ENCODE data around the gene YBX3. TPM values are rescaled to one million over a fixed set of nuclear protein-coding genes. Genes with fewer than 3 reads are reported as not detected.

Gene YBX3
- polyA plus RNA-seq, 1 donor from 2014 or later: 3.4 TPM

DNA sequence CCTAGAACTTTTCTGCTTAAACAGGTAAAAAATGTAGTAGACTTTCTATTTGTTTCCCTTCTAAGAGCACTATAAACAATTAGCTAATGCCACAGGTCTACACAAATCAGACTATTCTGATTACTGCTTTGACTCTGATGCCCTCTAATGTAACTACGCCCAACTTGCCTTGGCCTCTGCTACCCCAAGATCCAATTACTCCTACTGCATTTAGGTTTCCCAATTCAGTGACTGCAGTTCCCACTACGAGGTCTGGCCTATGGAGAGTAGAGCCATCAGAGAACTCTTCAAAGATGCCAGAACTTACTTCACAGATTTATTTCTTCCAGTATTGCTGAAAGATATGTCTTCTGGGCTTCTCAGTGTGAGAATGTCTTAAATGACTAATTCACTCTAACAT, 34.0 kb downstream of the YBX3 start:
- no peak for TF ChIP-seq SMC3 (conservative IDR thresholded peaks at IDR 0.05; ENCODE audit: poor library complexity)
- no peak for TF ChIP-seq RAD21 (conservative IDR thresholded peaks at IDR 0.05)
- TF ChIP-seq MXI1 (conservative IDR thresholded peaks at IDR 0.05; ENCODE audit: poor library complexity, severe bottlenecking): no peak
- no peak overlapping the region for H3K4me3 ChIP-seq (ENCODE audit: low read length)
- H2AFZ ChIP-seq (ENCODE audit: low read depth, low read length): no peak overlapping the region
- H3K4me2 ChIP-seq (ENCODE audit: low read length): no peak overlapping the region
- no peaks in the 10 kb centered on the region for H4K20me1 ChIP-seq (ENCODE audit: insufficient read depth)
- no peak overlapping the region for H3K27ac ChIP-seq (ENCODE audit: low read length)
- H3K36me3 ChIP-seq (ENCODE audit: insufficient read depth, low read length): no peaks in the 10 kb centered on the region
- H3K9ac ChIP-seq (ENCODE audit: low read length): no peak overlapping the region
- H3K27me3 ChIP-seq (ENCODE audit: insufficient read depth, low read depth, low read length): no peaks in the 10 kb centered on the region
- no peaks in the 10 kb centered on the region for H3F3A ChIP-seq (ENCODE audit: insufficient read depth, low read length, poor library complexity, severe bottlenecking)
- no peaks in the 10 kb centered on the region for H3K9me2 ChIP-seq (ENCODE audit: insufficient read depth, low read length)
- H3K79me2 ChIP-seq (replicated peaks; ENCODE audit: insufficient read depth, low read length): no peaks in the 10 kb centered on the region
- no peaks in the 10 kb centered on the region for H3K9me3 ChIP-seq (ENCODE audit: low read length)

DNA sequence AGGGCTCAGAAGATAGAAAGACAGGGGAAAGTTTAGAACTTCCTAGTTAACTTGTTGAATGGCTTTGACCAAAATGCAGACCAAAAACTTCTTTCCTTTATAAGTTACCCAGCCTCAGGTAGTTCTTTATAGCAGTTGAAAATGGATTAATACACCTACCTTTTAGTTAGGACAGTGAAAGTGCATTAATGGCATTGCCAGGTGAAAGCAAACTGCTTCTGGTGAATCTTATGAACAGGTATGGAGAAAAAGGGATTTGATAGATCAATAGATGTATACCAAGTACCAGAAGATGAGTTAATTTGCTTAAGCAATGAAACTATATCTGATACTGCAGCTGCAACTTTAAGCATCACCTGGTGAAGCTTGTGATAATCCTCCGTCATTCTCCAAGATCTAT, 35.1 kb downstream of the YBX3 start:
- no peak for TF ChIP-seq POLR2AphosphoS5 (IDR thresholded peaks at IDR 0.05)
- TF ChIP-seq TAF1 (IDR thresholded peaks at IDR 0.05; ENCODE audit: low read depth): no peak
- no peak for TF ChIP-seq EZH2 (IDR thresholded peaks at IDR 0.05; ENCODE audit: borderline replicate concordance, insufficient read depth, low read length, poor library complexity, severe bottlenecking)
- TF ChIP-seq, protein P1, sequence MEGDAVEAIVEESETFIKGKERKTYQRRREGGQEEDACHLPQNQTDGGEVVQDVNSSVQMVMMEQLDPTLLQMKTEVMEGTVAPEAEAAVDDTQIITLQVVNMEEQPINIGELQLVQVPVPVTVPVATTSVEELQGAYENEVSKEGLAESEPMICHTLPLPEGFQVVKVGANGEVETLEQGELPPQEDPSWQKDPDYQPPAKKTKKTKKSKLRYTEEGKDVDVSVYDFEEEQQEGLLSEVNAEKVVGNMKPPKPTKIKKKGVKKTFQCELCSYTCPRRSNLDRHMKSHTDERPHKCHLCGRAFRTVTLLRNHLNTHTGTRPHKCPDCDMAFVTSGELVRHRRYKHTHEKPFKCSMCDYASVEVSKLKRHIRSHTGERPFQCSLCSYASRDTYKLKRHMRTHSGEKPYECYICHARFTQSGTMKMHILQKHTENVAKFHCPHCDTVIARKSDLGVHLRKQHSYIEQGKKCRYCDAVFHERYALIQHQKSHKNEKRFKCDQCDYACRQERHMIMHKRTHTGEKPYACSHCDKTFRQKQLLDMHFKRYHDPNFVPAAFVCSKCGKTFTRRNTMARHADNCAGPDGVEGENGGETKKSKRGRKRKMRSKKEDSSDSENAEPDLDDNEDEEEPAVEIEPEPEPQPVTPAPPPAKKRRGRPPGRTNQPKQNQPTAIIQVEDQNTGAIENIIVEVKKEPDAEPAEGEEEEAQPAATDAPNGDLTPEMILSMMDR (IDR thresholded peaks at IDR 0.05; ENCODE audit: poor library complexity, severe bottlenecking): no peak
- no peak for TF ChIP-seq EP300 (conservative IDR thresholded peaks at IDR 0.05; ENCODE audit: poor library complexity, severe bottlenecking)
- no peak for TF ChIP-seq SMC3 (conservative IDR thresholded peaks at IDR 0.05; ENCODE audit: poor library complexity)
- TF ChIP-seq, protein P2, sequence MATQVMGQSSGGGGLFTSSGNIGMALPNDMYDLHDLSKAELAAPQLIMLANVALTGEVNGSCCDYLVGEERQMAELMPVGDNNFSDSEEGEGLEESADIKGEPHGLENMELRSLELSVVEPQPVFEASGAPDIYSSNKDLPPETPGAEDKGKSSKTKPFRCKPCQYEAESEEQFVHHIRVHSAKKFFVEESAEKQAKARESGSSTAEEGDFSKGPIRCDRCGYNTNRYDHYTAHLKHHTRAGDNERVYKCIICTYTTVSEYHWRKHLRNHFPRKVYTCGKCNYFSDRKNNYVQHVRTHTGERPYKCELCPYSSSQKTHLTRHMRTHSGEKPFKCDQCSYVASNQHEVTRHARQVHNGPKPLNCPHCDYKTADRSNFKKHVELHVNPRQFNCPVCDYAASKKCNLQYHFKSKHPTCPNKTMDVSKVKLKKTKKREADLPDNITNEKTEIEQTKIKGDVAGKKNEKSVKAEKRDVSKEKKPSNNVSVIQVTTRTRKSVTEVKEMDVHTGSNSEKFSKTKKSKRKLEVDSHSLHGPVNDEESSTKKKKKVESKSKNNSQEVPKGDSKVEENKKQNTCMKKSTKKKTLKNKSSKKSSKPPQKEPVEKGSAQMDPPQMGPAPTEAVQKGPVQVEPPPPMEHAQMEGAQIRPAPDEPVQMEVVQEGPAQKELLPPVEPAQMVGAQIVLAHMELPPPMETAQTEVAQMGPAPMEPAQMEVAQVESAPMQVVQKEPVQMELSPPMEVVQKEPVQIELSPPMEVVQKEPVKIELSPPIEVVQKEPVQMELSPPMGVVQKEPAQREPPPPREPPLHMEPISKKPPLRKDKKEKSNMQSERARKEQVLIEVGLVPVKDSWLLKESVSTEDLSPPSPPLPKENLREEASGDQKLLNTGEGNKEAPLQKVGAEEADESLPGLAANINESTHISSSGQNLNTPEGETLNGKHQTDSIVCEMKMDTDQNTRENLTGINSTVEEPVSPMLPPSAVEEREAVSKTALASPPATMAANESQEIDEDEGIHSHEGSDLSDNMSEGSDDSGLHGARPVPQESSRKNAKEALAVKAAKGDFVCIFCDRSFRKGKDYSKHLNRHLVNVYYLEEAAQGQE (IDR thresholded peaks at IDR 0.05; ENCODE audit: borderline replicate concordance): no peak
- TF ChIP-seq RAD21 (conservative IDR thresholded peaks at IDR 0.05): no peak
- TF ChIP-seq MXI1 (conservative IDR thresholded peaks at IDR 0.05; ENCODE audit: poor library complexity, severe bottlenecking): no peak
- H3K9me2 ChIP-seq (ENCODE audit: insufficient read depth, low read length): no peaks in the 10 kb centered on the region
- H3K9me3 ChIP-seq (ENCODE audit: low read length): no peaks in the 10 kb centered on the region
- H3K36me3 ChIP-seq (ENCODE audit: insufficient read depth, low read length): no peaks in the 10 kb centered on the region
- no peak overlapping the region for H3K4me2 ChIP-seq (ENCODE audit: low read length)
- H3K27ac ChIP-seq (ENCODE audit: low read length): no peak overlapping the region
- no peaks in the 10 kb centered on the region for H4K20me1 ChIP-seq (ENCODE audit: insufficient read depth)
- H2AFZ ChIP-seq (ENCODE audit: low read depth, low read length): no peak overlapping the region
- no peak overlapping the region for H3K4me3 ChIP-seq (ENCODE audit: low read length)
- H3K27me3 ChIP-seq (ENCODE audit: insufficient read depth, low read depth, low read length): no peaks in the 10 kb centered on the region
- H3K9ac ChIP-seq (ENCODE audit: low read length): no peak overlapping the region
- no peaks in the 10 kb centered on the region for H3F3A ChIP-seq (ENCODE audit: insufficient read depth, low read length, poor library complexity, severe bottlenecking)
- H3K79me2 ChIP-seq (replicated peaks; ENCODE audit: insufficient read depth, low read length): no peaks in the 10 kb centered on the region

Measured in neural cell (in vitro differentiated cells).